A549 (cell line): ENCODE measurements around the gene CA10. TPM values are rescaled to one million over a fixed set of nuclear protein-coding genes. Genes with fewer than 3 reads are reported as not detected.

ENCODE experiments used
- ATAC-seq, 2 experiments: fragments of 200-7000 bp in 1 of 2; fragments of >200 bp in 1 of 2; cut with Nextera tagmentation in 1 of 2; cut with Tn5 transposase in 1 of 2; 3 replicates each; pipeline versions ENCODE4 v1.8.0 to v1.9.1; 2018 to 2020; ENCODE audit warnings: mild to moderate bottlenecking in 1 of 2, moderate library complexity in 1 of 2
- CTCF ChIA-PET: fragments of 300-600 bp; sonication (Branson Sonifier 250); formaldehyde crosslinking; extraction: SDS; loops from one replicate; lab custom pipeline; 2021; ENCODE audit warnings: antibody characterized with exemption, inconsistent platforms; lab: Yijun Ruan, JAX
- POLR2A ChIA-PET: fragments of 350-600 bp; formaldehyde crosslinking; extraction: SDS; loops from one replicate; lab custom pipeline; 2021; ENCODE audit warnings: antibody characterized with exemption, inconsistent platforms; lab: Yijun Ruan, JAX
- DNase-seq, 2 experiments: peaks; one replicate each; pipeline versions ENCODE4 v3.0.0 to v3.0.0-alpha.2; 2011 to 2016; ENCODE audit warnings: low read depth in 1 of 2, low spot score in 1 of 2
- FAIRE-seq: peaks from 2 replicates; lab custom pipeline; 2011; peaks lifted over from hg19 to GRCh38; lab: Jason Lieb, UNC
- H3K27ac ChIP-seq, 2 experiments: fragments of >200 bp; sonication (Bioruptor Twin); formaldehyde crosslinking; 3 replicates each; pipeline ENCODE4 v1.5.1; 2016 to 2017
- H3K4me1 ChIP-seq: fragments of >200 bp; sonication (Bioruptor Twin); formaldehyde crosslinking; 3 replicates; pipeline ENCODE4 v1.6.1; 2016
- H3K4me2 ChIP-seq: fragments of >200 bp; sonication (Bioruptor Twin); formaldehyde crosslinking; 3 replicates; pipeline ENCODE4 v1.6.1; 2016
- H3K4me3 ChIP-seq: fragments of >200 bp; sonication (Bioruptor Twin); formaldehyde crosslinking; 3 replicates; pipeline ENCODE4 v1.5.1; 2016
- H3K9me3 ChIP-seq: fragments of >200 bp; sonication (Bioruptor Twin); formaldehyde crosslinking; 3 replicates; pipeline ENCODE4 v1.6.1; 2016
- EHF ChIP-seq: fragments of 250-450 bp; sonication (Bioruptor Pico); IDR thresholded peaks from 2 replicates; pipeline ENCODE4 v1.5.0; 2020; ENCODE audit warnings: mild to moderate bottlenecking
- EP300 ChIP-seq, 2 experiments: fragments of >200 bp; sonication (Bioruptor Twin); formaldehyde crosslinking; IDR thresholded peaks; 2 replicates in 1 of 2; 3 replicates in 1 of 2; pipeline ENCODE4 v1.6.1; 2016 to 2017
- FOSB ChIP-seq: fragments of 250-450 bp; sonication (Bioruptor Pico); IDR thresholded peaks from 2 replicates; pipeline ENCODE4 v1.5.0; 2020; ENCODE audit warnings: mild to moderate bottlenecking, moderate library complexity
- GATA3 ChIP-seq: IDR thresholded peaks from 2 replicates; pipeline ENCODE4 v1.6.1; 2012; ENCODE audit warnings: borderline replicate concordance
- HEYL ChIP-seq: fragments of 250-450 bp; sonication (Bioruptor Pico); IDR thresholded peaks from 2 replicates; pipeline ENCODE4 v1.8.0; 2021; ENCODE audit warnings: mild to moderate bottlenecking, moderate library complexity
- HMGXB4 ChIP-seq: fragments of 250-450 bp; sonication (Bioruptor Pico); IDR thresholded peaks from 2 replicates; pipeline ENCODE4 v1.5.0; 2021; ENCODE audit warnings: mild to moderate bottlenecking, moderate library complexity, borderline replicate concordance
- HOXA7 ChIP-seq: fragments of 250-450 bp; sonication (Bioruptor Pico); IDR thresholded peaks from 2 replicates; pipeline ENCODE4 v1.5.0; 2020; ENCODE audit warnings: mild to moderate bottlenecking, moderate library complexity
- HOXB5 ChIP-seq: fragments of 250-450 bp; sonication (Bioruptor Pico); IDR thresholded peaks from 2 replicates; pipeline ENCODE4 v1.5.0; 2020; ENCODE audit warnings: mild to moderate bottlenecking, moderate library complexity
- JUN ChIP-seq, 2 experiments: fragments of >200 bp; sonication (Bioruptor Twin); formaldehyde crosslinking; IDR thresholded peaks; 2 replicates in 1 of 2; 3 replicates in 1 of 2; pipeline ENCODE4 v1.6.1; 2016 to 2017
- MAZ ChIP-seq: fragments of 150-350 bp; IDR thresholded peaks from 2 replicates; pipeline ENCODE4 v1.6.1; 2014; ENCODE audit warnings: antibody characterized with exemption, low read depth, low read length, borderline replicate concordance
- MYC ChIP-seq: IDR thresholded peaks from 2 replicates; pipeline ENCODE4 v1.6.1; 2012; ENCODE audit warnings: mild to moderate bottlenecking, inconsistent platforms, low read length, improper control_type of control experiment, borderline replicate concordance
- POLR2AphosphoS2 ChIP-seq: conservative IDR thresholded peaks from 2 replicates; pipeline ENCODE4 v1.6.1; 2012; ENCODE audit warnings: low read length, improper control_type of control experiment, inconsistent platforms
- RAD21 ChIP-seq, 2 experiments: fragments of >200 bp in 1 of 2; sonication (Bioruptor Twin) in 1 of 2; formaldehyde crosslinking in 1 of 2; IDR thresholded peaks in 1 of 2; conservative IDR thresholded peaks in 1 of 2; 2 replicates in 1 of 2; 3 replicates in 1 of 2; pipeline ENCODE4 v1.6.1; 2012 to 2018; ENCODE audit warnings: inconsistent platforms in 1 of 2
- RARB ChIP-seq: fragments of 250-450 bp; sonication (Bioruptor Pico); IDR thresholded peaks from 2 replicates; pipeline ENCODE4 v1.8.0; 2021; ENCODE audit warnings: mild to moderate bottlenecking, moderate library complexity
- RNF2 ChIP-seq: fragments of 200-600 bp; sonication (generic); IDR thresholded peaks from 2 replicates; pipeline ENCODE4 v1.6.1; 2016; ENCODE audit warnings: low read depth, mild to moderate bottlenecking, antibody characterized with exemption, moderate library complexity, borderline replicate concordance
- USF2 ChIP-seq: fragments of 450-650 bp; IDR thresholded peaks from 2 replicates; pipeline ENCODE4 v1.6.1; 2014; ENCODE audit warnings: antibody characterized with exemption
- ZNF302 ChIP-seq: fragments of 250-450 bp; sonication (Bioruptor Pico); IDR thresholded peaks from 2 replicates; pipeline ENCODE4 v1.9.0; 2021; ENCODE audit warnings: inconsistent platforms, mild to moderate bottlenecking, moderate library complexity
- WGBS: methylation state at CpG from one replicate; pipeline ENCODE4 v1.1.6; 2017; ENCODE audit errors: missing lambda C conversion rate; 5-methylcytosine and 5-hydroxymethylcytosine counted together
- polyA plus RNA-seq, 4 experiments: library from polyadenylated mRNA; depleted of rRNA in 3 of 4; stranded (reverse); fragments of >200 nt; fragmentation: RNase III in 1 of 4; extraction: RNeasy Plus Mini Kit Qiagen cat#74134 plus additional on column Dnase treatment in 1 of 4; gene quantifications; 2 replicates in 3 of 4; 3 replicates in 1 of 4; pipeline ENCODE4 v1.2.3, GENCODE V29; 2011 to 2017
- TF ChIP-seq, protein P1 (sequence below): IDR thresholded peaks from 2 replicates; pipeline ENCODE4 v1.6.1; 2012

The CA10 gene
- polyA plus RNA-seq, 2 of the 4 experiments (the other 2 are of a cell fraction), result not detected

DNA sequence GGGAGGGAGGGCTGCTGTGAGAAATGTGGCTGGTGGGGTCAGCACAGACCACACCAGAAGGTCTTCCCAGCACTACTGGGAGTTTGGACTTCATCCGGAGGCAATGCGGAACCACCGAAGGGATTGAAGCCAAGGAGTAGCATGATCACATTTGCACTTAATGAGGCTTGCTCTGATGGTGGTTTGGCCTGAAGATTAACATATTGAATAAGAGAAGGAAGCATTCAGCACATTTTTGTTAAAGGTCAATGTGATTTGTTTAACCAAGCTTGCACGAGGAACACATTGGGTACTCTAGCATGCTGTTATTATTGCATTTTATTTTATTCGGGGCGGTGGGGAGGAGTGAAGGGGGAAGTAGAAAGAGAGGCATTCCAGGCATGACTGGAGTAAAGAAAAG is 519.5 kb downstream of the CA10 start:
- CTCF ChIA-PET, result interaction anchor here (1.8 to 4.5 kb wide), 3 partner anchors 9 to 267 kb away, joined by 7 to 25 read pairs (median 9); no protein-coding TSS in a partner anchor
- H3K27ac ChIP-seq, result no peak overlapping the region
- 85% methylated on average over 6 of the region's 6 CpGs for WGBS
- ATAC-seq (no peak), FAIRE-seq (no peak), DNase-seq (no peak)
- no peaks in the 10 kb centered on the region for H3K9me3 ChIP-seq
- TF ChIP-seq HEYL (CRISPR knock-in tag), result no peak
- no peak for TF ChIP-seq HMGXB4
- TF ChIP-seq MAZ, result no peak
- no peak for TF ChIP-seq JUN (IDR thresholded peaks at IDR 0.05)
- TF ChIP-seq USF2, result no peak
- no peak for TF ChIP-seq GATA3
- TF ChIP-seq FOSB, result no peak
- TF ChIP-seq HOXA7 (CRISPR knock-in tag), result no peak
- no peak for TF ChIP-seq MYC
- no peak for TF ChIP-seq EHF (CRISPR knock-in tag)
- no peak for TF ChIP-seq EP300 (IDR thresholded peaks at IDR 0.05)
- TF ChIP-seq, protein P1, sequence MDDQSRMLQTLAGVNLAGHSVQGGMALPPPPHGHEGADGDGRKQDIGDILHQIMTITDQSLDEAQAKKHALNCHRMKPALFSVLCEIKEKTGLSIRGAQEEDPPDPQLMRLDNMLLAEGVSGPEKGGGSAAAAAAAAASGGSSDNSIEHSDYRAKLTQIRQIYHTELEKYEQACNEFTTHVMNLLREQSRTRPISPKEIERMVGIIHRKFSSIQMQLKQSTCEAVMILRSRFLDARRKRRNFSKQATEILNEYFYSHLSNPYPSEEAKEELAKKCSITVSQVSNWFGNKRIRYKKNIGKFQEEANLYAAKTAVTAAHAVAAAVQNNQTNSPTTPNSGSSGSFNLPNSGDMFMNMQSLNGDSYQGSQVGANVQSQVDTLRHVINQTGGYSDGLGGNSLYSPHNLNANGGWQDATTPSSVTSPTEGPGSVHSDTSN, result no peak
- TF ChIP-seq HOXB5 (CRISPR knock-in tag), result no peak
- TF ChIP-seq RNF2, result no peak
- peaks cover 21% of the 10 kb centered on the region for H3K4me1 ChIP-seq
- POLR2A ChIA-PET, result no interaction called here
- no peak overlapping the region for H3K4me3 ChIP-seq
- no peak overlapping the region for H3K4me2 ChIP-seq

- peak; percentile 18 for FAIRE-seq
These were observed 522.2 kb downstream of the CA10 start for GRCh38 chr17:51636291-51636690.

DNA sequence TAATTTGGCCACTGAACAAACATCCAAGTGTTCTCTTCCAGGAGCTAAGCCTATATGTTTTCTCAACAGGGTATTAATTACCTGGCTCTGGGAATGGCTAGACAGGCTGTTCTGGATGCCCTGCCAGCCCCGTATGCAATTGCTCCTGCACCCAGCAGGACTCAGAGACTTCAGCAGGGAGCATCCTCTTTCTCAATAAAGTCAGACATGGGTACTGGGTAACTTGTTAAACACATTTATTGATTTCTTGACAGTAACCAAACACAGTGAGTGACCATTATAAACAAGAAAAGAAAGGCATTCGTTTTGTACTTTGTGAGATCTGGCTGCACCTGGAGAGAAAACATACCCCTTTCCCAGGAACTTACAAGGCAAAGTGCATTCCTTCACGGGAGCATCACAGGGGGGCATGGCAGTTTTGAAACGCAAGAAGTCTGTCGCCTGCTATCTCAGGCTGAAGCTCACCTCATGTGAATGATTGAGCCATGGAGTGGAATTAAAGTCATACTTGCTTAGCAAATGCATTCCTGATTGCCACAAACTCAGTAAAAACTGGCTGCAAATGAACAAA is 528.3 kb downstream of the CA10 start:
- Histone ChIP-seq H3K9me3 (no peaks in the 10 kb centered on the region), H3K4me1 (no peaks in the 10 kb centered on the region), H3K27ac (no peak overlapping the region), H3K4me2 (no peak overlapping the region), H3K4me3 (no peak overlapping the region)
- CTCF ChIA-PET, result interaction anchor here (0.6 to 2.4 kb wide), 3 partner anchors 10 to 39 kb away, joined by 3 to 9 read pairs (median 4); no protein-coding TSS in a partner anchor
- POLR2A ChIA-PET, result no interaction called here
- ATAC-seq (no peak), DNase-seq (no peak), FAIRE-seq (no peak)
- WGBS, result 4% methylated on average over 5 of the region's 5 CpGs
- no peak for TF ChIP-seq HMGXB4
- no peak for TF ChIP-seq POLR2AphosphoS2
- TF ChIP-seq ZNF302 (CRISPR knock-in tag), result no peak

More at GRCh38 chr17:51636291-51636690, 522.2 kb downstream of the CA10 start:
- CTCF ChIA-PET, result no interaction called here
- Histone ChIP-seq H3K4me3 (no peak overlapping the region), H3K4me1 (peaks cover 15% of the 10 kb centered on the region), H3K9me3 (no peaks in the 10 kb centered on the region), H3K27ac (no peak overlapping the region), H3K4me2 (no peak overlapping the region)
- peak in 1 of 2 experiments; percentile 62; a peak in 3 of 6 replicates for ATAC-seq
- TF ChIP-seq RARB (CRISPR knock-in tag), result no peak
- peak in 1 of 2 experiments; percentile 23; a peak in 1 of 5 replicates for TF ChIP-seq RAD21 (conservative IDR thresholded peaks at IDR 0.05 in 1 of 2, IDR thresholded peaks at IDR 0.05 in 1 of 2)
- POLR2A ChIA-PET, result no interaction called here
- 60% methylated on average over 5 of the region's 5 CpGs for WGBS
- DNase-seq, result peak; percentile 18 to 39
